ENCODE data around the gene SLC9A9. TPM values are rescaled to one million over a fixed set of nuclear protein-coding genes. Genes with fewer than 3 reads are reported as not detected.

SLC9A9 gene
- total and polyA plus RNA-seq, 7 experiments from 2014 or later: 9.3 to 23.1 (median 16.6) TPM

DNA sequence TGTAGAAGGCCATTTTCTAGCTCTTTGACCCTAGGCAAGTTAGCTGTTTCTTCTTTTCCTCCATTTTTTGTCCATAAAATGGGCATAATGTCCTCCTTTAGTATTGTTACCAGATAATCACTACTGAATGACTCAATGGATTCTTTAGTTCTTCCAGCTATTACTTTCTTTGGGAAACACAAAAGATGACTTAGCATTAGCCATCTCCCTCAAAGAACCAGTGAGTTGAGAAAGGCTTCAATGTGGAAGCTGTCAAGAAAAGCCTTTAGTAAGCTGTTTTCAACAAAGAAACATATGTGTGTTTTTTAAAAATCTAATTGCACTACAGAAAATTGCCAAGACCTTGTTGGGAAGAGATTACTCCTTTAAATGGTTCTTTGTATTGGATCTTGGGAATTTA is 135.7 kb downstream of the SLC9A9 start:
- CTCF ChIA-PET: interaction anchor here (1.2 kb wide), 1 partner anchor 51 kb away, joined by 6 read pairs; no protein-coding TSS in a partner anchor
- no peak overlapping the region for H3K27ac Mint-ChIP-seq

GRCh38 chr3:143707848-143708247 is 140.4 kb downstream of the SLC9A9 start:
- Histone ChIP-seq H3K27ac (ENCODE audit: low read depth, low read length) (no peak overlapping the region), H3K36me3 (ENCODE audit: control insufficient read depth in 2 of 3, insufficient read depth in 3 of 3, low read length in 3 of 3) (no peaks in the 10 kb centered on the region), H3K4me3 (ENCODE audit: low read length) (no peak overlapping the region), H3K9me3 (ENCODE audit: control insufficient read depth in 2 of 3, low read length in 3 of 3) (no peaks in the 10 kb centered on the region), H3K27me3 (ENCODE audit: control insufficient read depth in 2 of 2, insufficient read depth in 2 of 2, low read length in 2 of 2) (no peaks in the 10 kb centered on the region), H3K4me1 (ENCODE audit: control insufficient read depth in 2 of 2, insufficient read depth in 2 of 2, low read length in 2 of 2) (no peaks in the 10 kb centered on the region)
- intact Hi-C loops (cut with micrococcal nuclease): no loop called here
- no peak for DNase-seq
- no peak overlapping the region for H3K4me3 Mint-ChIP-seq
- CTCF ChIA-PET: interaction anchor here (0.7 kb wide), 1 partner anchor 172 kb away, joined by 3 read pairs; no protein-coding TSS in a partner anchor
- H3K36me3 Mint-ChIP-seq: peaks cover 0 to 12% (median 0%) of the 10 kb centered on the region in 5 donors
- POLR2A ChIA-PET: interaction anchor here (1.6 kb wide), 1 partner anchor 44 kb away, joined by 3 read pairs; no protein-coding TSS in a partner anchor
- H3K27ac Mint-ChIP-seq: no peak overlapping the region
- peaks cover 0 to 11% (median 1%) of the 10 kb centered on the region in 7 donors for H3K4me1 Mint-ChIP-seq
- no peak for ATAC-seq
- H3K27me3 Mint-ChIP-seq: peaks cover 0 to 3% (median 0%) of the 10 kb centered on the region in 5 donors
- peaks cover 0 to 4% (median 0%) of the 10 kb centered on the region in 11 donors for H3K9me3 Mint-ChIP-seq

More for the DNA sequence above, 135.7 kb downstream of the SLC9A9 start:
- ATAC-seq (no peak), DNase-seq (no peak)
- Histone ChIP-seq H3K27ac (ENCODE audit: low read depth, low read length) (no peak overlapping the region), H3K9me3 (ENCODE audit: control insufficient read depth in 2 of 3, low read length in 3 of 3) (no peaks in the 10 kb centered on the region), H3K4me1 (ENCODE audit: control insufficient read depth in 2 of 2, insufficient read depth in 2 of 2, low read length in 2 of 2) (no peaks in the 10 kb centered on the region), H3K36me3 (ENCODE audit: control insufficient read depth in 2 of 3, insufficient read depth in 3 of 3, low read length in 3 of 3) (no peaks in the 10 kb centered on the region), H3K27me3 (ENCODE audit: control insufficient read depth in 2 of 2, insufficient read depth in 2 of 2, low read length in 2 of 2) (no peaks in the 10 kb centered on the region), H3K4me3 (ENCODE audit: low read length) (no peak overlapping the region)
- intact Hi-C loops (cut with micrococcal nuclease): no loop called here
- POLR2A ChIA-PET: no interaction called here
- H3K9me3 Mint-ChIP-seq: peaks cover 0 to 4% (median 0%) of the 10 kb centered on the region in 11 donors
- H3K4me3 Mint-ChIP-seq: no peak overlapping the region
- H3K36me3 Mint-ChIP-seq: peaks cover 0 to 15% (median 12%) of the 10 kb centered on the region in 5 donors
- H3K4me1 Mint-ChIP-seq: peaks cover 0 to 6% (median 4%) of the 10 kb centered on the region in 7 donors
- H3K27me3 Mint-ChIP-seq: no peaks in the 10 kb centered on the region

GRCh38 chr3:143700431-143700975 is 147.8 kb downstream of the SLC9A9 start:
- CTCF ChIA-PET: no interaction called here
- Histone ChIP-seq H3K27me3 (ENCODE audit: control insufficient read depth in 2 of 2, insufficient read depth in 2 of 2, low read length in 2 of 2) (no peaks in the 10 kb centered on the region), H3K27ac (ENCODE audit: low read depth, low read length) (no peak overlapping the region), H3K4me3 (ENCODE audit: low read length) (no peak overlapping the region), H3K4me1 (ENCODE audit: control insufficient read depth in 2 of 2, insufficient read depth in 2 of 2, low read length in 2 of 2) (no peaks in the 10 kb centered on the region), H3K36me3 (ENCODE audit: control insufficient read depth in 2 of 3, insufficient read depth in 3 of 3, low read length in 3 of 3) (no peaks in the 10 kb centered on the region), H3K9me3 (ENCODE audit: control insufficient read depth in 2 of 3, low read length in 3 of 3) (no peaks in the 10 kb centered on the region)
- POLR2A ChIA-PET: no interaction called here
- Mint-ChIP-seq H3K27me3 (peaks cover 0 to 3% (median 0%) of the 10 kb centered on the region in 5 donors), H3K4me1 (peaks cover 0 to 26% (median 0%) of the 10 kb centered on the region in 7 donors), H3K27ac (no peak overlapping the region), H3K36me3 (peaks cover 0 to 15% (median 11%) of the 10 kb centered on the region in 5 donors), H3K9me3 (peaks cover 0 to 4% (median 0%) of the 10 kb centered on the region in 11 donors), H3K4me3 (no peak overlapping the region)
- ATAC-seq: no peak
- DNase-seq: no peak
- intact Hi-C loops (cut with micrococcal nuclease): no loop called here

DNA sequence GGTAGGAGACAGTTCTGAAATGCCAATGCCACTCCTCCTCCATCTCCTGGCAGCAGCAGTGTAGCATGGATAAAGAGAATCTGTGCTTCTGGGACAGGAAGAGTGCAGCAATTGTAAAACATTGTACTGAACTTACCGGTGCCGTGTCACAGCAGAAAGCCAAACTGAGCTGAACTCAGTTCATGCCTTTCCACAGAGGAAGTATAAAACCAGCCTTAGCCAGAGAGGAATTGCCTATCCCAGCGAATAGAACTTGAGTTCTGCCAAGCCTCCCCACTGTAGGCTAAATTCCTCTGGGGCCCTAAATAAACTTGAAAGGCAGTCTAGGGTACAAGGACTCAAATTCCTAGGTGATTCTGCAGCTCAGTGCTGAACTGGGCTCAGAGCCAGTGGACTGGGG is 148.8 kb downstream of the SLC9A9 start:
- no peaks in the 10 kb centered on the region for H3K4me1 ChIP-seq (ENCODE audit: control insufficient read depth in 2 of 2, insufficient read depth in 2 of 2, low read length in 2 of 2)
- Mint-ChIP-seq H3K9me3 (peaks cover 0 to 4% (median 1%) of the 10 kb centered on the region in 11 donors), H3K4me3 (no peak overlapping the region), H3K27me3 (peaks cover 0 to 3% (median 0%) of the 10 kb centered on the region in 5 donors), H3K4me1 (peaks cover 0 to 26% (median 0%) of the 10 kb centered on the region in 7 donors), H3K27ac (peak overlapping the region in 1 of 9 donors; percentile 10), H3K36me3 (peaks cover 0 to 20% (median 11%) of the 10 kb centered on the region in 5 donors)
- no peak overlapping the region for H3K4me3 ChIP-seq (ENCODE audit: low read length)
- no peaks in the 10 kb centered on the region for H3K9me3 ChIP-seq (ENCODE audit: control insufficient read depth in 2 of 3, low read length in 3 of 3)
- ATAC-seq: no peak
- ChIA-PET CTCF (no interaction called here), POLR2A (no interaction called here)
- no peak for DNase-seq
- H3K36me3 ChIP-seq (ENCODE audit: control insufficient read depth in 2 of 3, insufficient read depth in 3 of 3, low read length in 3 of 3): no peaks in the 10 kb centered on the region
- no peak overlapping the region for H3K27ac ChIP-seq (ENCODE audit: low read depth, low read length)
- intact Hi-C loops (cut with micrococcal nuclease): no loop called here
- no peaks in the 10 kb centered on the region for H3K27me3 ChIP-seq (ENCODE audit: control insufficient read depth in 2 of 2, insufficient read depth in 2 of 2, low read length in 2 of 2)

- CTCF ChIA-PET: no interaction called here
- Mint-ChIP-seq H3K9me3 (peaks cover 0 to 4% (median 1%) of the 10 kb centered on the region in 11 donors), H3K27me3 (peaks cover 0 to 3% (median 0%) of the 10 kb centered on the region in 5 donors), H3K27ac (no peak overlapping the region), H3K36me3 (peaks cover 0 to 20% (median 12%) of the 10 kb centered on the region in 5 donors), H3K4me1 (peaks cover 0 to 26% (median 0%) of the 10 kb centered on the region in 7 donors), H3K4me3 (no peak overlapping the region)
- H3K27ac ChIP-seq (ENCODE audit: low read depth, low read length): no peak overlapping the region
- no peaks in the 10 kb centered on the region for H3K4me1 ChIP-seq (ENCODE audit: control insufficient read depth in 2 of 2, insufficient read depth in 2 of 2, low read length in 2 of 2)
- H3K4me3 ChIP-seq (ENCODE audit: low read length): no peak overlapping the region
- no peak for DNase-seq
- H3K27me3 ChIP-seq (ENCODE audit: control insufficient read depth in 2 of 2, insufficient read depth in 2 of 2, low read length in 2 of 2): no peaks in the 10 kb centered on the region
- intact Hi-C loops (cut with micrococcal nuclease): no loop called here
- POLR2A ChIA-PET: no interaction called here
- H3K9me3 ChIP-seq (ENCODE audit: control insufficient read depth in 2 of 3, low read length in 3 of 3): no peaks in the 10 kb centered on the region
- H3K36me3 ChIP-seq (ENCODE audit: control insufficient read depth in 2 of 3, insufficient read depth in 3 of 3, low read length in 3 of 3): no peaks in the 10 kb centered on the region
- no peak for ATAC-seq
Measured at GRCh38 chr3:143698682-143699303, 149.5 kb downstream of the SLC9A9 start.

DNA sequence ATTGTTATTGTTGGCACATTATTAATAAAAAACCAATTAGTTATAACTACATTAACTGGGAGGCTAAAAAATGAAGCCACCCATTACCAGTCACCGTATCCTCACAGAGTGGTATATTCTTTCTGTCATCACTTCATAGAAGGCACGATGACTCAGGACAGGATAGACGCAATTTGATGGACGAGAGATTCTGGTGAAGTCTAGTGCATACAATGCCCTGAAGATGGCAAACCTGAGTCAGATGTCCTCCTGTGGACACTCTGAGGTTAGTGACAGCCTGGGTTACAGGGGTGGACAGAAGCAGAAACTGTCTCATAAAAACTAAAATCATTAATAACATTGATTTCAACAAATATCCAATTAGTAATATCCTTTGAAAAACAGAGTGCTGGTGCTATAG is 150.3 kb downstream of the SLC9A9 start:
- peaks cover 0 to 19% (median 0%) of the 10 kb centered on the region in 7 donors for H3K4me1 Mint-ChIP-seq
- intact Hi-C loops (cut with micrococcal nuclease): no loop called here
- ChIA-PET CTCF (no interaction called here), POLR2A (no interaction called here)
- Histone ChIP-seq H3K4me3 (ENCODE audit: low read length) (no peak overlapping the region), H3K27me3 (ENCODE audit: control insufficient read depth in 2 of 2, insufficient read depth in 2 of 2, low read length in 2 of 2) (no peaks in the 10 kb centered on the region), H3K36me3 (ENCODE audit: control insufficient read depth in 2 of 3, insufficient read depth in 3 of 3, low read length in 3 of 3) (no peaks in the 10 kb centered on the region), H3K4me1 (ENCODE audit: control insufficient read depth in 2 of 2, insufficient read depth in 2 of 2, low read length in 2 of 2) (no peaks in the 10 kb centered on the region), H3K9me3 (ENCODE audit: control insufficient read depth in 2 of 3, low read length in 3 of 3) (no peaks in the 10 kb centered on the region), H3K27ac (ENCODE audit: low read depth, low read length) (no peak overlapping the region)
- ATAC-seq (no peak), DNase-seq (no peak)
- peaks cover 0 to 4% (median 0%) of the 10 kb centered on the region in 11 donors for H3K9me3 Mint-ChIP-seq
- H3K27ac Mint-ChIP-seq: no peak overlapping the region
- no peak overlapping the region for H3K4me3 Mint-ChIP-seq
- peaks cover 0 to 20% (median 14%) of the 10 kb centered on the region in 5 donors for H3K36me3 Mint-ChIP-seq
- no peaks in the 10 kb centered on the region for H3K27me3 Mint-ChIP-seq
